HEK293 (cell line): ENCODE results near the gene PTGDR.

Experiments used
- CTCF ChIP-seq: fragments of 450-650 bp; formaldehyde crosslinking; IDR thresholded peaks from 2 replicates; pipeline ENCODE4 v1.5.1; 2016; ENCODE audit warnings: missing biosample characterization, missing genetic modification characterization
- KLF16 ChIP-seq: fragments of 450-650 bp; formaldehyde crosslinking; IDR thresholded peaks from 2 replicates; pipeline ENCODE4 v1.5.1; 2017; ENCODE audit warnings: missing biosample characterization, missing genetic modification characterization
- MYNN ChIP-seq: fragments of 450-650 bp; formaldehyde crosslinking; IDR thresholded peaks from 2 replicates; pipeline ENCODE4 v1.5.1; 2016; ENCODE audit warnings: missing biosample characterization, missing genetic modification characterization, borderline replicate concordance
- SALL2 ChIP-seq: fragments of 450-650 bp; formaldehyde crosslinking; IDR thresholded peaks from 2 replicates; pipeline ENCODE4 v1.5.0; 2017; ENCODE audit warnings: missing biosample characterization, mild to moderate bottlenecking, missing genetic modification characterization, borderline replicate concordance
- YY1 ChIP-seq: fragments of 450-650 bp; formaldehyde crosslinking; IDR thresholded peaks from 2 replicates; pipeline ENCODE4 v1.5.1; 2018; ENCODE audit warnings: missing biosample characterization, missing genetic modification characterization
- ZBTB8A ChIP-seq: fragments of 450-650 bp; formaldehyde crosslinking; IDR thresholded peaks from 2 replicates; pipeline ENCODE4 v1.5.1; 2016; ENCODE audit warnings: missing biosample characterization, missing genetic modification characterization
- ZNF555 ChIP-seq: fragments of 450-650 bp; formaldehyde crosslinking; conservative IDR thresholded peaks from 2 replicates; pipeline ENCODE4 v1.5.1; 2017; ENCODE audit warnings: missing biosample characterization, mild to moderate bottlenecking, missing genetic modification characterization, inconsistent platforms

GRCh38 chr14:52227619-52228222 lies 39.8 kb upstream of the PTGDR start:
- no peak for TF ChIP-seq ZBTB8A (tag by site-specific recombination)
- no peak for TF ChIP-seq MYNN
- no peak for TF ChIP-seq ZNF555 (tag by site-specific recombination)
- TF ChIP-seq KLF16 (tag by site-specific recombination), result no peak
- TF ChIP-seq YY1 (tag by site-specific recombination), result no peak
- TF ChIP-seq CTCF (tag by site-specific recombination), result no peak
- TF ChIP-seq SALL2 (tag by site-specific recombination), result no peak
